IMR-90 (cell line): ENCODE measurements around the gene MAP6. TPM values are rescaled to one million over a fixed set of nuclear protein-coding genes. Genes with fewer than 3 reads are reported as not detected.

Source experiments
- ATAC-seq: fragments of 200-7000 bp; cut with Tn5 transposase; 2 replicates; pipeline ENCODE4 v1.9.1; 2020; ENCODE audit warnings: low read depth, mild to moderate bottlenecking, moderate library complexity
- BruUV-seq: library from RNA; stranded (reverse); fragments of 400-500 nt; replicated peaks from 2 replicates; lab custom pipeline; 2021; lab: Mats Ljungman, UMichigan
- CTCF ChIA-PET: fragments of 300-600 bp; formaldehyde crosslinking; extraction: SDS; loops from one replicate; lab custom pipeline; 2021; ENCODE audit warnings: antibody characterized with exemption; lab: Yijun Ruan, JAX
- POLR2A ChIA-PET: fragments of 300-600 bp; sonication (Branson Sonifier 250); formaldehyde crosslinking; loops from one replicate; lab custom pipeline; 2022; ENCODE audit warnings: antibody characterized with exemption; ENCODE audit not compliant: unreplicated experiment; lab: Charles Lee
- DNase-seq: peaks from one replicate; pipeline ENCODE4 v3.0.0; 2013
- H2AFZ ChIP-seq: replicated peaks from 2 replicates; pipeline ENCODE3; 2013; ENCODE audit warnings: low read length, mild to moderate bottlenecking; ENCODE audit not compliant: poor library complexity
- H2AK5ac ChIP-seq: 2 replicates; pipeline ENCODE4 v1.6.1; 2013; ENCODE audit warnings: low read depth, low read length, inconsistent platforms
- H2AK9ac ChIP-seq: replicated peaks from 2 replicates; pipeline ENCODE3; 2013; ENCODE audit warnings: mild to moderate bottlenecking, low read depth, low read length, moderate library complexity; ENCODE audit not compliant: poor library complexity
- H2BK120ac ChIP-seq: 2 replicates; pipeline ENCODE4 v1.6.1; 2013; ENCODE audit warnings: low read depth, low read length, inconsistent platforms
- H2BK15ac ChIP-seq: 3 replicates; pipeline ENCODE4 v1.6.1; 2013; ENCODE audit warnings: low read depth, low read length, inconsistent platforms
- H2BK20ac ChIP-seq: 2 replicates; pipeline ENCODE4 v1.6.1; 2013; ENCODE audit warnings: low read depth, mild to moderate bottlenecking, inconsistent platforms, low read length, moderate library complexity
- H2BK5ac ChIP-seq: 2 replicates; pipeline ENCODE4 v1.6.1; 2013; ENCODE audit warnings: mild to moderate bottlenecking, low read depth, low read length, inconsistent platforms; ENCODE audit not compliant: poor library complexity, severe bottlenecking
- H3K14ac ChIP-seq: replicated peaks from 2 replicates; pipeline ENCODE4 v1.6.1; 2013; ENCODE audit warnings: low read depth, low read length, inconsistent platforms
- H3K18ac ChIP-seq: 2 replicates; pipeline ENCODE4 v1.6.1; 2013; ENCODE audit warnings: low read depth, low read length, control low read depth
- H3K23ac ChIP-seq: 2 replicates; pipeline ENCODE4 v1.6.1; 2013; ENCODE audit warnings: low read depth, low read length, inconsistent platforms
- H3K27ac ChIP-seq: 2 replicates; pipeline ENCODE4 v1.5.1; 2013; ENCODE audit warnings: mild to moderate bottlenecking, control low read depth, low read length; ENCODE audit not compliant: insufficient read depth
- H3K27me3 ChIP-seq: 2 replicates; pipeline ENCODE4 v1.6.1; 2013; ENCODE audit warnings: low read length; ENCODE audit not compliant: control insufficient read depth, insufficient read depth
- H3K36me3 ChIP-seq: 2 replicates; pipeline ENCODE4 v1.6.1; 2013; ENCODE audit warnings: low read length, mixed read lengths; ENCODE audit not compliant: control insufficient read depth, insufficient read depth
- H3K4ac ChIP-seq: 2 replicates; pipeline ENCODE4 v1.6.1; 2013; ENCODE audit warnings: low read depth, low read length, inconsistent platforms
- H3K4me1 ChIP-seq: 2 replicates; pipeline ENCODE4 v1.6.1; 2013; ENCODE audit warnings: low read length, mixed read lengths; ENCODE audit not compliant: control insufficient read depth, insufficient read depth
- H3K4me2 ChIP-seq: 2 replicates; pipeline ENCODE4 v1.6.1; 2013; ENCODE audit warnings: low read depth, mild to moderate bottlenecking, control low read depth, low read length, moderate library complexity
- H3K4me3 ChIP-seq: 2 replicates; pipeline ENCODE4 v1.5.1; 2013; ENCODE audit warnings: low read depth, mild to moderate bottlenecking, control low read depth, low read length, moderate library complexity; ENCODE audit not compliant: insufficient read depth
- H3K56ac ChIP-seq: 2 replicates; pipeline ENCODE4 v1.6.1; 2013; ENCODE audit warnings: low read length, inconsistent platforms; ENCODE audit not compliant: insufficient read depth; ENCODE audit errors: extremely low read depth
- H3K79me1 ChIP-seq, 2 experiments: 2 replicates each; pipeline ENCODE4 v1.6.1; 2013; ENCODE audit warnings: low read length in 2 of 2, inconsistent platforms in 1 of 2, low read depth in 1 of 2
- H3K9ac ChIP-seq: 2 replicates; pipeline ENCODE4 v1.6.1; 2013; ENCODE audit warnings: low read depth, low read length, control low read depth
- H3K9me1 ChIP-seq: 2 replicates; pipeline ENCODE4 v1.6.1; 2013; ENCODE audit warnings: low read length, inconsistent platforms; ENCODE audit not compliant: insufficient read depth
- H3K9me3 ChIP-seq: 2 replicates; pipeline ENCODE4 v1.6.1; 2013; ENCODE audit warnings: low read length; ENCODE audit not compliant: control insufficient read depth, insufficient read depth
- H4K20me1 ChIP-seq: 2 replicates; pipeline ENCODE4 v1.6.1; 2013; ENCODE audit warnings: low read length, inconsistent platforms; ENCODE audit not compliant: insufficient read depth
- H4K5ac ChIP-seq: 2 replicates; pipeline ENCODE4 v1.6.1; 2013; ENCODE audit warnings: mild to moderate bottlenecking, low read depth, low read length, control low read depth
- H4K8ac ChIP-seq, 2 experiments: 2 replicates each; pipeline ENCODE4 v1.6.1; 2013; ENCODE audit warnings: low read depth in 2 of 2, low read length in 2 of 2, control low read depth in 1 of 2, inconsistent platforms in 1 of 2
- H4K91ac ChIP-seq: 2 replicates; pipeline ENCODE4 v1.6.1; 2013; ENCODE audit warnings: low read depth, low read length, inconsistent platforms; ENCODE audit not compliant: insufficient read depth
- BHLHE40 ChIP-seq: fragments of 150-350 bp; IDR thresholded peaks from 2 replicates; pipeline ENCODE4 v1.6.1; 2016; ENCODE audit warnings: mild to moderate bottlenecking, low read depth, low read length
- CHD1 ChIP-seq: IDR thresholded peaks from 2 replicates; pipeline ENCODE4 v1.6.1; 2012; ENCODE audit warnings: low read depth, low read length, improper control_type of control experiment
- ELK1 ChIP-seq: fragments of 150-350 bp; IDR thresholded peaks from 2 replicates; pipeline ENCODE4 v1.6.1; 2016; ENCODE audit warnings: low read depth, mild to moderate bottlenecking, low read length, moderate library complexity, borderline replicate concordance
- NFE2L2 ChIP-seq: fragments of 150-350 bp; IDR thresholded peaks from 2 replicates; pipeline ENCODE4 v1.6.1; 2016; ENCODE audit warnings: low read depth, mild to moderate bottlenecking, low read length
- RCOR1 ChIP-seq: IDR thresholded peaks from 2 replicates; pipeline ENCODE4 v1.6.1; 2012; ENCODE audit warnings: mild to moderate bottlenecking, low read length, improper control_type of control experiment; ENCODE audit not compliant: insufficient replicate concordance
- RFX5 ChIP-seq: IDR thresholded peaks from 2 replicates; pipeline ENCODE4 v1.8.0; 2012; ENCODE audit warnings: low read depth, mild to moderate bottlenecking, low read length, moderate library complexity
- SMC3 ChIP-seq: fragments of 150-350 bp; IDR thresholded peaks from 2 replicates; pipeline ENCODE4 v1.6.1; 2016; ENCODE audit warnings: low read depth, mild to moderate bottlenecking, antibody characterized with exemption, low read length, moderate library complexity
- USF2 ChIP-seq: fragments of 150-350 bp; IDR thresholded peaks from 2 replicates; pipeline ENCODE4 v1.6.1; 2017; ENCODE audit warnings: mild to moderate bottlenecking, antibody characterized with exemption, low read length, low read depth
- dilution Hi-C: fragments of 300-500 bp; cut with HindIII; formaldehyde crosslinking; loops from one replicate; pipeline ENCODE4 v1.14.3; 2018; ENCODE audit warnings: low sequenced_read_pairs; ENCODE audit not compliant: unreplicated experiment
- in situ Hi-C: fragments of 300-500 bp; cut with MboI; formaldehyde crosslinking; loops from 3 replicates; pipeline ENCODE4 v1.14.3; 2019; ENCODE audit warnings: low sequenced_read_pairs, inconsistent platforms, mixed read lengths
- intact Hi-C: fragments of 100-400 bp; cut with micrococcal nuclease; formaldehyde crosslinking; loops from 2 replicates; pipeline ENCODE4 v1.10.0; 2022
- polyA plus RNA-seq, 3 experiments: library from polyadenylated mRNA; depleted of rRNA; stranded (reverse); fragments of >200 nt; gene quantifications; 2 replicates each; pipeline ENCODE4 v1.2.3, GENCODE V29; 2012; ENCODE audit warnings: low replicate concordance in 1 of 3
- total RNA-seq: library from RNA; depleted of rRNA; stranded (reverse); fragments of >200 nt; gene quantifications from 2 replicates; pipeline ENCODE4 v1.2.3, GENCODE V29; 2012

MAP6 gene
- total and polyA plus RNA-seq, 2 of the 4 experiments (the other 2 are of a cell fraction) = 3.0 to 3.4 TPM

DNA sequence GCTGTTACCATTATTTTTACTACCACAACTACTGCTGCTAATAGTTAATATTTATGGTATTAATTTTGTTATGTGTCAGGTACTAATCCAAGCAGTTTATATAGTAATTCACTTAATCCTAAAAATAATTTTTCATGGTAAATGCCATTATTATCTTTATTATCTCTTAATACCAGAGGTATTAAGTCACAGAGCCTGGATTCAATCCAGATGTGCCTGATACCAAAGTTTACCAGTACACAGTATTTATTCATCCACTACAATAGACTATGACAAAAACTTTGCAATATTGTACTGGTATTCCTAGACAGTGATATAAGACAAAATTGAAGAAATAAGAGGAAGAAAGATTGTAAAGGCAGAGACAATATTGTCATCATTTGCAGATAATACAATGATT is 24.5 kb downstream of the MAP6 start:
- in situ Hi-C loops (no loop called here), dilution Hi-C loops (no loop called here), intact Hi-C loops (no loop called here)
- H3K56ac ChIP-seq = no peak overlapping the region
- ChIA-PET POLR2A (no interaction called here), CTCF (no interaction called here)
- no peak overlapping the region for H2BK20ac ChIP-seq
- no peaks in the 10 kb centered on the region for H4K20me1 ChIP-seq
- no peak overlapping the region for H2AFZ ChIP-seq
- H3K9me1 ChIP-seq = no peaks in the 10 kb centered on the region
- DNase-seq (no peak), ATAC-seq (no peak)
- no peak overlapping the region for H3K27ac ChIP-seq
- 0 out of 2 replicates have a peak, but pooled peaks cover 2% of the 10 kb centered on the region for H3K4me1 ChIP-seq
- H2BK15ac ChIP-seq = no peak overlapping the region
- no peak overlapping the region for H2AK5ac ChIP-seq
- H3K36me3 ChIP-seq = no peaks in the 10 kb centered on the region
- H3K14ac ChIP-seq = no peak overlapping the region
- H4K91ac ChIP-seq = no peak overlapping the region
- H3K18ac ChIP-seq = no peak overlapping the region
- no peak overlapping the region for H3K4me2 ChIP-seq
- H3K27me3 ChIP-seq = no peaks in the 10 kb centered on the region; the same call in 1 of the 2 replicates
- no peak overlapping the region for H4K5ac ChIP-seq
- H3K79me1 ChIP-seq = no peaks in the 10 kb centered on the region; a peak in 1 of 4 replicates
- no peak overlapping the region for H3K4me3 ChIP-seq
- no peak overlapping the region for H2AK9ac ChIP-seq
- no peak overlapping the region for H3K4ac ChIP-seq
- H2BK120ac ChIP-seq = no peak overlapping the region
- H3K23ac ChIP-seq = no peak overlapping the region
- no TSS peak for BruUV-seq
- no peaks in the 10 kb centered on the region for H3K9me3 ChIP-seq
- TF ChIP-seq USF2 (no peak), SMC3 (no peak), RFX5 (no peak), RCOR1 (no peak), CHD1 (no peak), ELK1 (no peak), BHLHE40 (no peak), NFE2L2 (no peak)
- no peak overlapping the region for H3K9ac ChIP-seq
- H4K8ac ChIP-seq = no peak overlapping the region
- H2BK5ac ChIP-seq = no peak overlapping the region
